NB4 (cell line): ENCODE measurements around the gene GALNT12.

Source experiments
- CTCF ChIP-seq: IDR thresholded peaks from one replicate; pipeline ENCODE4 v1.5.1; 2012; ENCODE audit warnings: low read depth, low read length
- MYC ChIP-seq: IDR thresholded peaks from 2 replicates; pipeline ENCODE4 v1.6.1; 2011; ENCODE audit warnings: low read depth, low read length
- POLR2A ChIP-seq: IDR thresholded peaks from 2 replicates; pipeline ENCODE4 v1.6.1; 2011; ENCODE audit warnings: mild to moderate bottlenecking; ENCODE audit not compliant: insufficient read length; ENCODE audit errors: extremely low read depth
- TF ChIP-seq, protein P1 (sequence below): IDR thresholded peaks from 2 replicates; pipeline ENCODE4 v1.6.1; 2011; ENCODE audit warnings: low read depth, low read length

DNA sequence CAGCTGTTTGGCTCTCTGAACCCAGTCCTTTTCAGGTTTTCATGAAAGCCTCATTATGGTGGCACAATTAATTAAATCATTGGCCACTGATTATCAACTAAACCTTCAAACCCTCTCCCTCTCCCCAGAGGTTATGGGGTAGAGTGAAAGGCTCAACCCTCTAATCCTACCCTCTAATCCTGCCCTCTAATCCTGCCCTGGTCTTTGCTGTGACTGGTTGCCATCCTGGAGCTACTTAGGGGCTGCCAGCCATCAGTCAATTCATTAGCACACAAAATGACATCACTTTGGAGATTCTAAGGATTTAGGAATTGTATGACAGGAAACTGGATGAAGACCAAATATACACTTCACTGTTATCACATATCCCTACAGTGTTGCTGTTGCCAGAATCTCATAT is 47.2 kb upstream of the GALNT12 start:
- no peak for TF ChIP-seq CTCF
- no peak for TF ChIP-seq POLR2A
- TF ChIP-seq MYC, result no peak
- TF ChIP-seq, protein P1, sequence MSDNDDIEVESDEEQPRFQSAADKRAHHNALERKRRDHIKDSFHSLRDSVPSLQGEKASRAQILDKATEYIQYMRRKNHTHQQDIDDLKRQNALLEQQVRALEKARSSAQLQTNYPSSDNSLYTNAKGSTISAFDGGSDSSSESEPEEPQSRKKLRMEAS, result no peak
